Epithelial cell of alveolus of lung (primary cell): ENCODE measurements around the gene KDM4B. TPM values are rescaled to one million over a fixed set of nuclear protein-coding genes. Genes with fewer than 3 reads are reported as not detected.

ENCODE experiments used
- total RNA-seq: library from RNA; depleted of rRNA; stranded (reverse); fragments of >200 nt; gene quantifications from 2 replicates; pipeline ENCODE4 v1.2.1, GENCODE V29; 2015

Gene KDM4B
- 19.1 and 32.8 TPM in 2 replicates for total RNA-seq

GRCh38 chr19:4968462-4969291 is at the start of gene KDM4B:
Gene KDM4B, plus strand, starts transcription at chr19:4969113. Its CDS starts 63,778 bp downstream, at chr19:5032891.

Other genes starting within 250 kb of the KDM4B start
- 31.7 and 58.6 TPM in 2 replicates for gene DPP9, start 245.3 kb upstream of the KDM4B start, total RNA-seq
- 11.7 and 12.5 TPM in 2 replicates for gene FEM1A, start 177.4 kb upstream of the KDM4B start, total RNA-seq
- 4.1 and 5.1 TPM in 2 replicates for gene TICAM1, start 137.4 kb upstream of the KDM4B start, total RNA-seq
- gene PLIN3, start 101.4 kb upstream of the KDM4B start, total RNA-seq = 66.3 and 146 TPM in 2 replicates
- gene ARRDC5, start 66.2 kb upstream of the KDM4B start, total RNA-seq = not detected in 2 replicates
- 19.1 and 53.4 TPM in 2 replicates for gene UHRF1, start 59.6 kb upstream of the KDM4B start, total RNA-seq